Uterus (tissue), 2 donors: ENCODE results near the gene NPC2.

Source experiments
- POLR2A ChIP-seq, 2 donors: fragments of 450-650 bp; IDR thresholded peaks; one replicate each; pipeline ENCODE4 v1.6.1; 2016; ENCODE audit warnings: antibody characterized with exemption in 2 of 2, mild to moderate bottlenecking in 1 of 2, moderate library complexity in 1 of 2
- TF ChIP-seq, protein P1 (sequence below), 4 experiments: fragments of 200-600 bp in 2 of 4; fragments of 450-650 bp in 2 of 4; sonication (generic) in 2 of 4; IDR thresholded peaks; one replicate each; pipeline ENCODE4 v1.5.1; 2016 to 2019; ENCODE audit warnings: antibody characterized with exemption in 4 of 4, mild to moderate bottlenecking in 2 of 4, moderate library complexity in 1 of 4

DNA sequence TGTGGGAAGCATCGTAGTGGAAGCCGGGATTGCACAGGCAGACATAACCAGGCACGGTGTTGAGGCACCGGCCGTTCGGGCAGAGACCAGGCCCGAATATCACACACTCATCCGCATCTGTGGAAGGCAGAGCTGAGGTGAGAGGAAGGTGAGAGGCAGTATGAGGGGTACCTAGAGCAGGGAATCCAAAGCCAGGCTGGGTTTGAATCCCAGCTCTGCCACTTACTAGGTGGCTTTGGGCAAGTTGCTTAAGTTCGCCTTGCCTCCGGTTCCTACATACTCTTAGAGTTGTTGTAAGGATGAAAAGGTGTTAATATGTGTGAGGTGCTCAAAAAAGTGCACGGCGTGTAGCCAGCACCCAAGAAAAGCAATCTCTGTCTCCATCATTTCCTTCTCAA lies 10.8 kb upstream of the NPC2 start:
- TF ChIP-seq, protein P1, sequence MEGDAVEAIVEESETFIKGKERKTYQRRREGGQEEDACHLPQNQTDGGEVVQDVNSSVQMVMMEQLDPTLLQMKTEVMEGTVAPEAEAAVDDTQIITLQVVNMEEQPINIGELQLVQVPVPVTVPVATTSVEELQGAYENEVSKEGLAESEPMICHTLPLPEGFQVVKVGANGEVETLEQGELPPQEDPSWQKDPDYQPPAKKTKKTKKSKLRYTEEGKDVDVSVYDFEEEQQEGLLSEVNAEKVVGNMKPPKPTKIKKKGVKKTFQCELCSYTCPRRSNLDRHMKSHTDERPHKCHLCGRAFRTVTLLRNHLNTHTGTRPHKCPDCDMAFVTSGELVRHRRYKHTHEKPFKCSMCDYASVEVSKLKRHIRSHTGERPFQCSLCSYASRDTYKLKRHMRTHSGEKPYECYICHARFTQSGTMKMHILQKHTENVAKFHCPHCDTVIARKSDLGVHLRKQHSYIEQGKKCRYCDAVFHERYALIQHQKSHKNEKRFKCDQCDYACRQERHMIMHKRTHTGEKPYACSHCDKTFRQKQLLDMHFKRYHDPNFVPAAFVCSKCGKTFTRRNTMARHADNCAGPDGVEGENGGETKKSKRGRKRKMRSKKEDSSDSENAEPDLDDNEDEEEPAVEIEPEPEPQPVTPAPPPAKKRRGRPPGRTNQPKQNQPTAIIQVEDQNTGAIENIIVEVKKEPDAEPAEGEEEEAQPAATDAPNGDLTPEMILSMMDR (IDR thresholded peaks at IDR 0.05), result no peak
- no peak for TF ChIP-seq POLR2A (IDR thresholded peaks at IDR 0.05)
